HUES64 (cell line): ENCODE data around the gene GPATCH8.
"Not testable (repeated sequence)": the region's sequence is repeated elsewhere in the genome, so short reads cannot be mapped to it uniquely, and the experiment has no call there.

ENCODE experiments used
- H3K27ac ChIP-seq: 2 replicates; pipeline ENCODE4 v1.7.0; 2013; ENCODE audit warnings: low read depth, low read length, inconsistent platforms
- H3K27me3 ChIP-seq: 2 replicates; pipeline ENCODE4 v1.6.1; 2013; ENCODE audit warnings: mild to moderate bottlenecking, low read length; ENCODE audit not compliant: insufficient read depth
- H3K36me3 ChIP-seq: 2 replicates; pipeline ENCODE4 v1.6.1; 2013; ENCODE audit warnings: mild to moderate bottlenecking, low read length; ENCODE audit not compliant: insufficient read depth
- H3K4me1 ChIP-seq: 2 replicates; pipeline ENCODE4 v1.6.1; 2013; ENCODE audit warnings: mild to moderate bottlenecking, low read length, moderate library complexity; ENCODE audit not compliant: insufficient read depth
- H3K4me3 ChIP-seq: 2 replicates; pipeline ENCODE4 v1.5.1; 2013; ENCODE audit warnings: mild to moderate bottlenecking, low read length, moderate library complexity
- H3K9ac ChIP-seq: 2 replicates; pipeline ENCODE4 v1.6.1; 2013; ENCODE audit warnings: mild to moderate bottlenecking, low read depth, low read length
- H3K9me3 ChIP-seq: 2 replicates; pipeline ENCODE4 v1.6.1; 2013; ENCODE audit warnings: low read depth, low read length; ENCODE audit not compliant: insufficient read depth
- WGBS: fragments of 150-250, 120-280 bp; methylation state at CpG from one replicate; pipeline ENCODE4 v1.1.7; 2013; ENCODE audit warnings: missing lambda C conversion rate; 5-methylcytosine and 5-hydroxymethylcytosine counted together

GPATCH8 gene

GRCh38 chr17:44522883-44523671 lies 19.9 kb upstream of the GPATCH8 start:
- 80% methylated on average over 14 of the region's 14 CpGs for WGBS
- Histone ChIP-seq H3K27me3 (no peaks in the 10 kb centered on the region), H3K4me3 (no peak overlapping the region), H3K9me3 (peaks cover 5% of the 10 kb centered on the region; the same call in 1 of the 2 replicates), H3K4me1 (no peaks in the 10 kb centered on the region), H3K36me3 (no peaks in the 10 kb centered on the region), H3K9ac (no peak overlapping the region), H3K27ac (no peak overlapping the region)

GRCh38 chr17:44518032-44518431 lies 14.8 kb upstream of the GPATCH8 start:
- Histone ChIP-seq H3K27ac (no peak overlapping the region), H3K36me3 (no peaks in the 10 kb centered on the region), H3K9ac (no peak overlapping the region), H3K4me1 (no peaks in the 10 kb centered on the region), H3K9me3 (no peaks in the 10 kb centered on the region), H3K4me3 (no peak overlapping the region), H3K27me3 (no peaks in the 10 kb centered on the region)
- 85% methylated on average over 3 of the region's 3 CpGs for WGBS

GRCh38 chr17:44511241-44512134 lies 8.3 kb upstream of the GPATCH8 start:
- Histone ChIP-seq H3K4me3 (peak overlapping the region; percentile 41), H3K27ac (peak overlapping the region; percentile 88), H3K9ac (peak overlapping the region; percentile 60; the same call in 1 of the 2 replicates)
- not testable (repeated sequence) for H3K36me3 ChIP-seq, H3K9me3 ChIP-seq, H3K27me3 ChIP-seq, H3K4me1 ChIP-seq
- WGBS, result 19% methylated on average over 14 of the region's 14 CpGs

GRCh38 chr17:44506939-44507604 lies 3.9 kb upstream of the GPATCH8 start:
- not testable (repeated sequence) for H3K27ac ChIP-seq, H3K9me3 ChIP-seq, H3K4me3 ChIP-seq, H3K36me3 ChIP-seq, H3K27me3 ChIP-seq, H3K9ac ChIP-seq
- WGBS, result 93% methylated on average over 10 of the region's 10 CpGs
- peaks cover 13% of the 10 kb centered on the region; the same call in 1 of the 2 replicates for H3K4me1 ChIP-seq

GRCh38 chr17:44502598-44503146 lies 534 bp downstream of the GPATCH8 start:
- H3K9me3 ChIP-seq, result no peaks in the 10 kb centered on the region
- H3K27me3 ChIP-seq, result no peaks in the 10 kb centered on the region
- H3K9ac ChIP-seq, result peak overlapping the region; percentile 99
- peaks cover 28% of the 10 kb centered on the region for H3K4me1 ChIP-seq
- under 1% methylated on average over 25 of the region's 25 CpGs for WGBS
- peak overlapping the region; percentile 91 for H3K4me3 ChIP-seq
- H3K36me3 ChIP-seq, result peaks cover 6% of the 10 kb centered on the region; the same call in 1 of the 2 replicates
- peak overlapping the region; percentile 98 for H3K27ac ChIP-seq

- peaks cover 6% of the 10 kb centered on the region; the same call in 1 of the 2 replicates for H3K36me3 ChIP-seq
- H3K9ac ChIP-seq, result peak overlapping the region; percentile 99
- peaks cover 28% of the 10 kb centered on the region for H3K4me1 ChIP-seq
- H3K27me3 ChIP-seq, result no peaks in the 10 kb centered on the region
- H3K9me3 ChIP-seq, result no peaks in the 10 kb centered on the region
- WGBS, result 12% methylated on average over 6 of the region's 6 CpGs
- 0 out of 2 replicates have a peak overlapping the region, but pooled peaks have one; percentile 98 for H3K27ac ChIP-seq
- peak overlapping the region; percentile 91 for H3K4me3 ChIP-seq
These were observed 1.3 kb downstream of the GPATCH8 start for GRCh38 chr17:44501866-44502375.

- Histone ChIP-seq H3K27me3 (no peaks in the 10 kb centered on the region), H3K4me3 (no peak overlapping the region), H3K27ac (no peak overlapping the region), H3K9me3 (no peaks in the 10 kb centered on the region), H3K36me3 (peaks cover 6% of the 10 kb centered on the region; the same call in 1 of the 2 replicates), H3K9ac (no peak overlapping the region), H3K4me1 (peaks cover 28% of the 10 kb centered on the region)
- WGBS, result 85% methylated on average over 1 of the region's 1 CpG
These were observed 3.5 kb downstream of the GPATCH8 start for GRCh38 chr17:44499722-44500121.

GRCh38 chr17:44496815-44497214 lies 6.4 kb downstream of the GPATCH8 start:
- no peak overlapping the region for H3K4me3 ChIP-seq
- no peaks in the 10 kb centered on the region for H3K9me3 ChIP-seq
- 97% methylated on average over 2 of the region's 2 CpGs for WGBS
- no peaks in the 10 kb centered on the region for H3K27me3 ChIP-seq
- H3K27ac ChIP-seq, result no peak overlapping the region
- H3K36me3 ChIP-seq, result peaks cover 6% of the 10 kb centered on the region; the same call in 1 of the 2 replicates
- no peak overlapping the region for H3K9ac ChIP-seq
- peaks cover 20% of the 10 kb centered on the region for H3K4me1 ChIP-seq

- Histone ChIP-seq H3K4me1 (no peaks in the 10 kb centered on the region), H3K9ac (no peak overlapping the region), H3K4me3 (no peak overlapping the region), H3K27me3 (no peaks in the 10 kb centered on the region), H3K36me3 (peaks cover 12% of the 10 kb centered on the region; the same call in 1 of the 2 replicates), H3K9me3 (no peaks in the 10 kb centered on the region), H3K27ac (no peak overlapping the region)
- 100% methylated on average over 3 of the region's 5 CpGs for WGBS
These were observed 9.9 kb downstream of the GPATCH8 start for GRCh38 chr17:44493339-44493738.

- Histone ChIP-seq H3K9me3 (no peaks in the 10 kb centered on the region), H3K4me1 (no peaks in the 10 kb centered on the region), H3K9ac (no peak overlapping the region), H3K27ac (no peak overlapping the region), H3K4me3 (no peak overlapping the region), H3K36me3 (peaks cover 12% of the 10 kb centered on the region; the same call in 1 of the 2 replicates), H3K27me3 (no peaks in the 10 kb centered on the region)
- WGBS, result 92% methylated on average over 2 of the region's 2 CpGs
These were observed 10.4 kb downstream of the GPATCH8 start for GRCh38 chr17:44492706-44493272.
